Measurements from ENCODE around the gene OR4D6.

OR4D6 gene

DNA sequence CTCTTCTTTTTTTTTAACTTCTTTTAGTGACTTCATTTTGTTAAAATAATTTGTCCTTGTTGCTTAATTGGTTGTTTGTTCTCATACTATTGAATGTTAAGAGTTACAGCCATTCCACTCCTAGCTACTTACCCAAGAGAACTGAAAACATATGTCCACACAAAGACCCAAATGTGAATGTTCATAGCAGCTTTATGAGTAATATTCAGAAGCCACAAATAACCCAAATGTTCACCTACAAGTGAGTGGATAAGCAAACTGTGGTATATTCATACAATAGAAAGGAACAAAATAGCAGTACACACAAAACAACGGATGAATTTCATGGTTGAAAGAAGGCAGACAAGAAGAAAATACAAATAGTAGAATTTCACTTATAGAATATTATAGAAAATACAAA, 45.2 kb downstream of the OR4D6 start:
- intact Hi-C loops (cut with DNase I): no loop called here

DNA sequence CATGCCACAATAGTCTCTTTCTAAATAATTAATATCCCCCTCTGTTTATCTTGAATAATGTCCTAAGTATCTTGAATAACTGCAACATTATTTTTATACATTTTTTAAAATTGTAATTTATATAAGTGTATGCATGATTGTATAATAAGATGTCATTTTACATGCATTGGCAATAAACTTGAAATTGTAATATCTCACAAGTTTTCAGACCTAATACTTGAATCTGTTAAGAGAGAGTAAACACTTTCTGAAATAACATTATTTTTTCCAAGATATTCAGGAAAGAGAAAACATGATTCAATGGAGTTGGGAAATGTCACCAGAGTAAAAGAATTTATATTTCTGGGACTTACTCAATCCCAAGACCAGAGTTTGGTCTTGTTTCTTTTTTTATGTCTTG, 46.5 kb downstream of the OR4D6 start, which contains the start of gene OR4D11:
Gene OR4D11, plus strand, starts transcription at position 301 of the 400 bp plus-strand sequence. Its CDS starts 0 bp downstream, at position 301.
- intact Hi-C loops (cut with DNase I): no loop called here
- DNase-seq: no peak

More for the DNA sequence above, 45.2 kb downstream of the OR4D6 start:
- DNase-seq: no peak

Measured in head of caudate nucleus (tissue), 42 donors.